Type B pancreatic cell (in vitro differentiated cells): ENCODE measurements around the gene LRRC37A3. TPM values are rescaled to one million over a fixed set of nuclear protein-coding genes. Genes with fewer than 3 reads are reported as not detected.
"Not testable (repeated sequence)": the region's sequence is repeated elsewhere in the genome, so short reads cannot be mapped to it uniquely, and the experiment has no call there.

Source experiments
- DNase-seq: peaks from one replicate; pipeline ENCODE4 v3.0.0; 2021; ENCODE audit warnings: mixed read lengths; ENCODE audit not compliant: unreplicated experiment; ENCODE audit errors: extremely low spot score
- H3K27ac Mint-ChIP-seq: 2 replicates; pipeline ENCODE4 v1.8.0; 2021; ENCODE audit warnings: mild to moderate bottlenecking, mixed read lengths
- H3K27me3 Mint-ChIP-seq: 2 replicates; pipeline ENCODE4 v1.8.0; 2021; ENCODE audit warnings: mixed read lengths
- H3K36me3 Mint-ChIP-seq: 2 replicates; pipeline ENCODE4 v1.8.0; 2021; ENCODE audit warnings: mixed read lengths
- H3K4me1 Mint-ChIP-seq: one replicate; pipeline ENCODE4 v1.8.0; 2021; ENCODE audit warnings: mixed read lengths; ENCODE audit not compliant: unreplicated experiment
- H3K4me3 Mint-ChIP-seq: 2 replicates; pipeline ENCODE4 v1.8.0; 2021; ENCODE audit warnings: mild to moderate bottlenecking, mixed read lengths
- H3K9me3 Mint-ChIP-seq: 2 replicates; pipeline ENCODE4 v1.8.0; 2021; ENCODE audit warnings: mixed read lengths
- total RNA-seq: library from RNA; stranded (reverse); gene quantifications from 2 replicates; pipeline ENCODE4 v1.2.1, GENCODE V29; 2021; ENCODE audit warnings: low replicate concordance
- TF ChIP-seq, protein P1 (sequence below): fragments of 200-600 bp; sonication (generic); conservative IDR thresholded peaks from 2 replicates; pipeline ENCODE4 v1.5.0; 2021; ENCODE audit warnings: antibody characterized with exemption, mild to moderate bottlenecking

LRRC37A3 gene
- total RNA-seq, 1 donor from 2014 or later, result 21.1 TPM

DNA sequence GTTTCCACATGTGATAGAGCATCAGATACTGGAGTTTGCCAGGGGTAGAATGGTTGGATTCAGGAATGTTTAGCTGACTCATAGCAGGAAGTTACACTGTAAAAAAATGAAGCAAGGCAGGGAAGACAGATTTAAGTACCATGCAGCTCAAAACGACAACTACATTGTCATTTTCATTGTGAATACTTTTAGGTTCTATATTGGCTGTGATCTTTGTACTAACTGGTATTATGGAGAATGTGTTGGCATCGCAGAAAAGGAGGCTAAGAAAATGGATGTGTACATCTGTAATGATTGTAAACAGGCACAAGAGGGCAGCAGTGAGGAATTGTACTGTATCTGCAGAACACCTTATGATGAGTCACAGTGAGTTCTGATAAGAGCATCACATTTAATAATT is 8.2 kb upstream of the LRRC37A3 start:
- peak overlapping the region; percentile 91 for H3K27ac Mint-ChIP-seq
- not testable (repeated sequence) for H3K27me3 Mint-ChIP-seq, H3K36me3 Mint-ChIP-seq, H3K9me3 Mint-ChIP-seq, H3K4me1 Mint-ChIP-seq, DNase-seq
- peak overlapping the region; percentile 47 for H3K4me3 Mint-ChIP-seq
- TF ChIP-seq, protein P1, sequence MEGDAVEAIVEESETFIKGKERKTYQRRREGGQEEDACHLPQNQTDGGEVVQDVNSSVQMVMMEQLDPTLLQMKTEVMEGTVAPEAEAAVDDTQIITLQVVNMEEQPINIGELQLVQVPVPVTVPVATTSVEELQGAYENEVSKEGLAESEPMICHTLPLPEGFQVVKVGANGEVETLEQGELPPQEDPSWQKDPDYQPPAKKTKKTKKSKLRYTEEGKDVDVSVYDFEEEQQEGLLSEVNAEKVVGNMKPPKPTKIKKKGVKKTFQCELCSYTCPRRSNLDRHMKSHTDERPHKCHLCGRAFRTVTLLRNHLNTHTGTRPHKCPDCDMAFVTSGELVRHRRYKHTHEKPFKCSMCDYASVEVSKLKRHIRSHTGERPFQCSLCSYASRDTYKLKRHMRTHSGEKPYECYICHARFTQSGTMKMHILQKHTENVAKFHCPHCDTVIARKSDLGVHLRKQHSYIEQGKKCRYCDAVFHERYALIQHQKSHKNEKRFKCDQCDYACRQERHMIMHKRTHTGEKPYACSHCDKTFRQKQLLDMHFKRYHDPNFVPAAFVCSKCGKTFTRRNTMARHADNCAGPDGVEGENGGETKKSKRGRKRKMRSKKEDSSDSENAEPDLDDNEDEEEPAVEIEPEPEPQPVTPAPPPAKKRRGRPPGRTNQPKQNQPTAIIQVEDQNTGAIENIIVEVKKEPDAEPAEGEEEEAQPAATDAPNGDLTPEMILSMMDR, result peak; percentile 79

- H3K27me3 Mint-ChIP-seq, H3K36me3 Mint-ChIP-seq, DNase-seq, H3K4me1 Mint-ChIP-seq, H3K9me3 Mint-ChIP-seq, H3K4me3 Mint-ChIP-seq: not testable (repeated sequence)
- peak overlapping the region; percentile 91 for H3K27ac Mint-ChIP-seq
These were observed 7.2 kb upstream of the LRRC37A3 start for GRCh38 chr17:64926430-64926829.

DNA sequence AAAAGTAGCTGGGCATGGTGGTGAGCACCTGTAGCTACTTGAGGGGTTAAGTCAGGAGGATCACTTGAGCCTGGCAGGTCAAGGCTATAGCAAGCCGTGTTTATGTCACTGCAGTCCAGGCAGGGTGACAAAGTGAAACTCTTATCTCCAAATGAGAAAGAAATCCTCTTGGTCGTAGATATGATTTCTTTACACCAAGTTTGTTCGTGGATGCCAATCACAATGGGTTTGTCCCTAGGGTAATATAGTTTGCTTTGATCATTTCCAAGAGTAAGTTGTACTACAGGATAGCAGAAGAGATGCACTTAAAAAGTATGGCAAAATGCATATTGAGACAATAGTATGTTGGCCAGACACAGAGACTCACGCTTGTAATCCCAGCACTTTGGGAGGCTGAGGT is 6.0 kb upstream of the LRRC37A3 start:
- DNase-seq, H3K9me3 Mint-ChIP-seq, H3K4me3 Mint-ChIP-seq, H3K36me3 Mint-ChIP-seq, H3K27me3 Mint-ChIP-seq, H3K27ac Mint-ChIP-seq: not testable (repeated sequence)
- H3K4me1 Mint-ChIP-seq, result peaks cover 13% of the 10 kb centered on the region

GRCh38 chr17:64923051-64923568 is 3.8 kb upstream of the LRRC37A3 start:
- H3K4me1 Mint-ChIP-seq, result peaks cover 14% of the 10 kb centered on the region
- H3K9me3 Mint-ChIP-seq, DNase-seq, H3K27me3 Mint-ChIP-seq, H3K27ac Mint-ChIP-seq, H3K36me3 Mint-ChIP-seq, H3K4me3 Mint-ChIP-seq: not testable (repeated sequence)

GRCh38 chr17:64920419-64921172 is 1.3 kb upstream of the LRRC37A3 start:
- peaks cover under 1% of the 10 kb centered on the region for H3K36me3 Mint-ChIP-seq

DNA sequence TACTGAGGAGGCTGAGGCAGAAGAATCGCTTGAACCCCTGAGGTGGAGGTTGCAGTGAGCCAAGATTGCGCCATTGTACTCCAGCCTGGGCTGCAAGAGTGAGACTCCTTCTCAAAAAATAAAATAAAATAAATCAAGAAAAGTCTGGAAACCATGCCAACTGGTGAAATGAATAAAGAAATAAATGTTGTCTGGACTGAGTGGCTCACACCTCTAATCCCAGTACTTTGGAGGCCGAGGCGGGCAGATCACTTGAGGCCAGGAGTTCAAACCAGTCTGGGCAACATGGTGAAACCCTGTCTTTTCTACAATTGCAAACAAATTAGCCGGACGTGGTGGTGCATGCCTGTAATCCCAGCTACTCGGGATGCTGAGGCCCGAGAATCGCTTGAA is 744 bp upstream of the LRRC37A3 start:
- Mint-ChIP-seq H3K4me1 (peaks cover 9% of the 10 kb centered on the region), H3K9me3 (no peaks in the 10 kb centered on the region)
- TF ChIP-seq, protein P1, result no peak

More at GRCh38 chr17:64920419-64921172, 1.3 kb upstream of the LRRC37A3 start:
- no peak for DNase-seq
- H3K27ac Mint-ChIP-seq, result peak overlapping the region; percentile 92
- peaks cover 9% of the 10 kb centered on the region for H3K4me1 Mint-ChIP-seq
- TF ChIP-seq, protein P1, result no peak
- H3K9me3 Mint-ChIP-seq, result no peaks in the 10 kb centered on the region
- no peaks in the 10 kb centered on the region for H3K27me3 Mint-ChIP-seq
- peak overlapping the region; percentile 90 for H3K4me3 Mint-ChIP-seq

DNA sequence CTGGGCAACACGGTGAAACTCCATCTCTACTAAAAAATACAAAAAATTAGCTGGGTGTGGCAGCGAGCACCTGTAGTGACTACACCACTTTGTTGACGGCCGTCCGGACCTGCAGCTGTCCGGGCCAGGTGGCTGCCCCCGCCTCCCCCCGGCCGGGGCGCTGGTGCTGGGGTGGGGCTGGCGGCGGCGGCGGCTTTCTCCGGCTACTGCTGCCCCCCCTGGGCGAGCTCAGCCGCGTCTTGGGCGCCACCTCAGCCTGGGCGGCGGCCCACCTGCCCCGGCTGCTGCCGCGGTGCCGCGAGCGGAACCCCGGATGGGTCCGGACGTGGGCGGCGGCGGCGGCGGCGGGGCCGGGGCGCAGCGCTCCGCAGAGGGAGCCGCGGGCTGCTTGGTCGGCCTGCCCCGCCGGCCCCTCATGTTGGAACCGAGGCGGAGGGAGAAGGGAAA is 413 bp downstream of the LRRC37A3 start:
- H3K36me3 Mint-ChIP-seq, H3K27ac Mint-ChIP-seq, H3K9me3 Mint-ChIP-seq, DNase-seq, H3K27me3 Mint-ChIP-seq, H3K4me1 Mint-ChIP-seq: not testable (repeated sequence)
- H3K4me3 Mint-ChIP-seq, result peak overlapping the region; percentile 90

More for the DNA sequence above, 744 bp upstream of the LRRC37A3 start:
- no peak for DNase-seq
- no peaks in the 10 kb centered on the region for H3K27me3 Mint-ChIP-seq
- peak overlapping the region; percentile 90 for H3K4me3 Mint-ChIP-seq
- peak overlapping the region; percentile 92 for H3K27ac Mint-ChIP-seq
- H3K36me3 Mint-ChIP-seq, result peaks cover 4% of the 10 kb centered on the region

GRCh38 chr17:64917540-64917939 is 1.7 kb downstream of the LRRC37A3 start:
- H3K27ac Mint-ChIP-seq, DNase-seq, H3K9me3 Mint-ChIP-seq, H3K27me3 Mint-ChIP-seq, H3K4me1 Mint-ChIP-seq, H3K36me3 Mint-ChIP-seq, H3K4me3 Mint-ChIP-seq: not testable (repeated sequence)

- not testable (repeated sequence) for H3K27me3 Mint-ChIP-seq, H3K9me3 Mint-ChIP-seq, DNase-seq, H3K27ac Mint-ChIP-seq, H3K4me1 Mint-ChIP-seq, H3K4me3 Mint-ChIP-seq, H3K36me3 Mint-ChIP-seq
These were observed 4.0 kb downstream of the LRRC37A3 start for GRCh38 chr17:64915244-64915643.

DNA sequence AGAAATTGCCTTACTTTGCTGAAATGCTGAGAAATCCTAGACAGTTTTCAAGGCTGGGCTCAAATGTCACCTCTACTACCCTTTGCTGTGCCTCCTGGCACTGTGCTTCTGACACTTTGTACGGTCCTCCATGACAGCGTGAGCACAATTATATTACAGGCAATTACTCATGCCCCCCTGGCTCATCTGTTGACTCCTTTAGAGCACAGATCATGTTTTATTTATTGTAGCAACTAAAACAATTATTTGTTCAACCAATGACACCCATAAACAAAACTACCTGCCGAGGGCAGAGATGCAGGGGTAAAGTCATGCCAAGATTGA is 9.1 kb downstream of the LRRC37A3 start:
- H3K27me3 Mint-ChIP-seq, H3K4me3 Mint-ChIP-seq, DNase-seq, H3K9me3 Mint-ChIP-seq, H3K4me1 Mint-ChIP-seq, H3K27ac Mint-ChIP-seq, H3K36me3 Mint-ChIP-seq: not testable (repeated sequence)

DNA sequence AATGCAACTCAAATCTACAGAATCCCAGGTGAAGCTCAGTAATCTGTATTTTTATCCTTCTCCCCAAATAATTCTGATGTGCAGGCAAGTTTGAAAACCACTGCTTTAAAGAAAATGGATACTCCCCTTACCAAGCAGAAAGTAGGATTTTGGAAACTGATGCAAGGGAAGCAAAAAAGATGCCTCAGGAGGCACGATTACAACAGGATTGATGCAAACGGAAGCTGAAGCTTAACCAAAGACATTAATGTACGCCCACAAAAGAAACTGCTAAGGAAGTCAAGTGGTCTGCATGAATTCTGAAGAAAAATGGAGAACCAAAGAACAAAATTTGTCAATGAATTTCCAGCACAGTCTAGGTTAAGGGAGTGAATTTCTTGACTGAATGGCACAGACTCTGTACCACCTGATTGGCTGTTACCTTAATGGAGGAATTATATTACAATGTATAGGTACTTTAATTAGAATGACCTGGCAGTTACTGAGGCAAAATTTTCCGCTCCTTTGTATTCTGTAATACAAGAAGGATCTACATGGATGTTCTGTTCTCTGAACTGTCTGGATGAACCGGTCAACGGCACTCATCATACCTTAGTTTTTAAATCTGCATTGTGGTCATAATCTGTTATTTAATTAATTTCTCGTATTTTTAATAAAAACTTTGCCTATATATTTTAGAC is 9.6 kb downstream of the LRRC37A3 start:
- not testable (repeated sequence) for DNase-seq, H3K4me1 Mint-ChIP-seq, H3K4me3 Mint-ChIP-seq, H3K36me3 Mint-ChIP-seq, H3K9me3 Mint-ChIP-seq, H3K27me3 Mint-ChIP-seq, H3K27ac Mint-ChIP-seq
